HEK293 (cell line): ENCODE measurements around the gene CNP.

ENCODE experiments used
- CTCF ChIA-PET: fragments of 350-600 bp; formaldehyde crosslinking; extraction: SDS; loops from one replicate; lab custom pipeline; 2021; ENCODE audit warnings: antibody characterized with exemption; lab: Yijun Ruan, JAX
- POLR2A ChIA-PET: fragments of 300-600 bp; formaldehyde crosslinking; extraction: SDS; loops from one replicate; lab custom pipeline; 2020; ENCODE audit warnings: antibody characterized with exemption, inconsistent platforms; lab: Yijun Ruan, JAX
- H3K27ac ChIP-seq: fragments of 200-500 bp; sonication (Bioruptor generic); 2 replicates; pipeline ENCODE4 v1.5.1; 2014; ENCODE audit warnings: low read depth, low read length, control low read depth, inconsistent platforms; ENCODE audit errors: extremely low read depth
- H3K36me3 ChIP-seq, 2 experiments: fragments of 200-500 bp in 1 of 2; sonication (Bioruptor generic) in 1 of 2; 1 replicate in 1 of 2; 2 replicates in 1 of 2; pipeline ENCODE4 v1.5.1; 2014 to 2017; ENCODE audit warnings: inconsistent platforms in 2 of 2, low read length in 2 of 2; ENCODE audit not compliant: control insufficient read depth in 2 of 2, insufficient read depth in 1 of 2
- H3K4me1 ChIP-seq: fragments of 200-500 bp; sonication (Bioruptor generic); 2 replicates; pipeline ENCODE4 v1.5.1; 2014; ENCODE audit warnings: mild to moderate bottlenecking, low read length, inconsistent platforms; ENCODE audit not compliant: control insufficient read depth, insufficient read depth
- H3K4me3 ChIP-seq: 2 replicates; pipeline ENCODE4 v1.5.1; 2011; ENCODE audit warnings: low read depth, mild to moderate bottlenecking, control low read depth, low read length, moderate library complexity
- H3K9me3 ChIP-seq: fragments of 200-500 bp; sonication (Bioruptor generic); 2 replicates; pipeline ENCODE4 v1.5.1; 2014; ENCODE audit warnings: low read depth, low read length, inconsistent platforms; ENCODE audit not compliant: control insufficient read depth, insufficient read depth
- HOXC10 ChIP-seq: sonication (generic); formaldehyde crosslinking; IDR thresholded peaks from 2 replicates; pipeline ENCODE4 v1.8.1; 2023; ENCODE audit warnings: mild to moderate bottlenecking, missing genetic modification reagents
- OVOL3 ChIP-seq: fragments of 450-650 bp; formaldehyde crosslinking; IDR thresholded peaks from 2 replicates; pipeline ENCODE4 v1.5.1; 2016; ENCODE audit warnings: missing biosample characterization, missing genetic modification characterization
- YY1 ChIP-seq: fragments of 450-650 bp; formaldehyde crosslinking; IDR thresholded peaks from 2 replicates; pipeline ENCODE4 v1.5.1; 2018; ENCODE audit warnings: missing biosample characterization, missing genetic modification characterization
- ZNF10 ChIP-seq: fragments of 450-650 bp; formaldehyde crosslinking; IDR thresholded peaks from 2 replicates; pipeline ENCODE4 v1.5.1; 2017; ENCODE audit warnings: missing biosample characterization, missing genetic modification characterization
- ZNF112 ChIP-seq: fragments of 450-650 bp; formaldehyde crosslinking; IDR thresholded peaks from 2 replicates; pipeline ENCODE4 v1.5.0; 2017; ENCODE audit warnings: missing biosample characterization, missing genetic modification characterization
- ZNF114 ChIP-seq: fragments of 450-650 bp; formaldehyde crosslinking; IDR thresholded peaks from 2 replicates; pipeline ENCODE4 v1.5.0; 2017; ENCODE audit warnings: missing biosample characterization, missing genetic modification characterization
- ZNF133 ChIP-seq: fragments of 450-650 bp; formaldehyde crosslinking; IDR thresholded peaks from 2 replicates; pipeline ENCODE4 v1.5.1; 2016; ENCODE audit warnings: missing biosample characterization, missing genetic modification characterization
- ZNF335 ChIP-seq: fragments of 450-650 bp; formaldehyde crosslinking; conservative IDR thresholded peaks from 2 replicates; pipeline ENCODE4 v1.5.1; 2016; ENCODE audit warnings: missing biosample characterization, missing genetic modification characterization
- ZNF350 ChIP-seq: fragments of 450-650 bp; formaldehyde crosslinking; IDR thresholded peaks from 2 replicates; pipeline ENCODE4 v1.5.0; 2017; ENCODE audit warnings: missing biosample characterization, mild to moderate bottlenecking, missing genetic modification characterization
- ZNF501 ChIP-seq: fragments of 450-650 bp; formaldehyde crosslinking; IDR thresholded peaks from 2 replicates; pipeline ENCODE4 v1.5.1; 2016; ENCODE audit warnings: missing biosample characterization, missing genetic modification characterization
- ZNF510 ChIP-seq: fragments of 450-650 bp; formaldehyde crosslinking; IDR thresholded peaks from 2 replicates; pipeline ENCODE4 v1.5.1; 2018; ENCODE audit warnings: mild to moderate bottlenecking, missing genetic modification characterization, missing biosample characterization; ENCODE audit not compliant: insufficient replicate concordance
- ZNF521 ChIP-seq: fragments of 450-650 bp; formaldehyde crosslinking; IDR thresholded peaks from 2 replicates; pipeline ENCODE4 v1.5.1; 2017; ENCODE audit warnings: missing biosample characterization, mild to moderate bottlenecking, missing genetic modification characterization
- ZNF549 ChIP-seq: fragments of 450-650 bp; IDR thresholded peaks from 2 replicates; pipeline ENCODE4 v1.5.1; 2018; ENCODE audit warnings: missing biosample characterization, missing genetic modification characterization, mild to moderate bottlenecking, inconsistent platforms, moderate library complexity
- ZNF560 ChIP-seq: fragments of 450-650 bp; formaldehyde crosslinking; IDR thresholded peaks from 2 replicates; pipeline ENCODE4 v1.5.1; 2017; ENCODE audit warnings: missing biosample characterization, missing genetic modification characterization, borderline replicate concordance
- ZNF571 ChIP-seq: fragments of 450-650 bp; formaldehyde crosslinking; IDR thresholded peaks from 2 replicates; pipeline ENCODE4 v1.5.0; 2017; ENCODE audit warnings: missing biosample characterization, missing genetic modification characterization
- ZXDB ChIP-seq: fragments of 450-650 bp; formaldehyde crosslinking; IDR thresholded peaks from 2 replicates; pipeline ENCODE4 v1.5.1; 2016; ENCODE audit warnings: missing biosample characterization, missing genetic modification characterization
- TF ChIP-seq, protein P1 (sequence below): fragments of 450-650 bp; formaldehyde crosslinking; IDR thresholded peaks from 2 replicates; pipeline ENCODE4 v1.5.1; 2016; ENCODE audit warnings: missing biosample characterization, missing genetic modification characterization
- TF ChIP-seq, protein P2 (sequence below): fragments of 450-650 bp; formaldehyde crosslinking; IDR thresholded peaks from 2 replicates; pipeline ENCODE4 v1.5.1; 2016; ENCODE audit warnings: missing biosample characterization, missing genetic modification characterization
- TF ChIP-seq, protein P3 (sequence below): fragments of 450-650 bp; formaldehyde crosslinking; optimal IDR thresholded peaks from 2 replicates; pipeline ENCODE3; 2016; ENCODE audit warnings: missing biosample characterization, mild to moderate bottlenecking, missing genetic modification characterization
- TF ChIP-seq, protein P4 (sequence below): fragments of 450-650 bp; formaldehyde crosslinking; IDR thresholded peaks from 2 replicates; pipeline ENCODE4 v1.5.1; 2016; ENCODE audit warnings: missing biosample characterization, missing genetic modification characterization
- TF ChIP-seq, protein P5 (sequence below): fragments of 450-650 bp; formaldehyde crosslinking; IDR thresholded peaks from 2 replicates; pipeline ENCODE4 v1.5.1; 2016; ENCODE audit warnings: missing biosample characterization, missing genetic modification characterization, borderline replicate concordance
- TF ChIP-seq, protein P6 (sequence below): fragments of 450-650 bp; formaldehyde crosslinking; IDR thresholded peaks from 2 replicates; pipeline ENCODE4 v1.5.1; 2017; ENCODE audit warnings: missing biosample characterization, mild to moderate bottlenecking, missing genetic modification characterization, moderate library complexity

Gene CNP

DNA sequence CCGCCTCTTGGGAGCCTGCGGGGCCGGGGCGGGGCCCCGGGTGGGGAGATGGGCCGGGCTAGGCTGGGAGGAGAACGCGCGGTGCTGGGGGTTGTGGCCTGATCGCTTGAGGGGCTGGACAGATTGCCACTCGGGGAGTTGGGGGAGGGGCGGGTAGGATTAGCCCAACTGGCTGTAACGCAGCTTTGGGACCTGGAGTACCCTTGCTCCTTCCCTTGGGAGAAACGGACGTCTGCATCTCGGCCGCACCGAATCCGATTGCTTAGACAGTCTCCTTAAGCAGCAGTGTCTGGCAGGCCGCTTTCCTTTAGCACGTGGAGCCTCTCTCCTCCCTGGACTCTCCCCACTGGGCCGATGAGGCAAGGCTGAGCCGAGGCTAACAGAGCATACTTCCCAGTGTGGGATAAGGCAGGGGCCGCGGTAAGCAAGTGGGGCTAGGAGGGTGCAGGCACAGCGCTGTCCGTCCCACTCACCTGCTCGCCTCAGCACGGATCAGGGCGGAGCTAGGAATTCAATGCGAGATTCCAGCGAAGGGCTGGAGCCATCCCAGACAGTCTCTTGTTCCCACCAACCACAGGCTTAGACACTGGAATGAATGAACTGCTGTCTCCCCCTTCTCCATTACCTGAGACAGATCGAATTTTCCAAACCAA lies 47.3 kb upstream of the CNP start:
- Histone ChIP-seq H3K4me3 (peak overlapping the region; percentile 48), H3K4me1 (peaks cover 21% of the 10 kb centered on the region), H3K36me3 (peaks cover 0 to 4% of the 10 kb centered on the region in 2 experiments; a peak in 2 of 3 replicates), H3K9me3 (no peaks in the 10 kb centered on the region), H3K27ac (peak overlapping the region; percentile 91)
- POLR2A ChIA-PET: interaction anchor here (0.7 to 4.2 kb wide), 28 partner anchors 9 to 504 kb away, joined by 3 to 73 read pairs (median 5); partner anchors contain the start of genes CAVIN1, CNP, DNAJC7 and EIF1
- CTCF ChIA-PET: interaction anchor here (0.7 to 3.7 kb wide), 5 partner anchors 10 to 107 kb away, joined by 3 to 18 read pairs (median 6); partner anchors contain the start of genes DNAJC7, ODAD4 and P3H4
- TF ChIP-seq ZNF571 (tag by site-specific recombination) (no peak), ZNF501 (tag by site-specific recombination) (peak; percentile 27; the same call in 1 of the 2 replicates), ZNF549 (tag by site-specific recombination) (no peak), ZNF560 (no peak), ZNF521 (tag by site-specific recombination) (no peak), ZNF133 (tag by site-specific recombination) (no peak), ZNF510 (no peak), HOXC10 (CRISPR knock-in tag) (no peak), ZNF350 (no peak), ZNF10 (tag by site-specific recombination) (peak; percentile 45; the same call in 1 of the 2 replicates), ZNF114 (tag by site-specific recombination) (no peak), ZNF112 (tag by site-specific recombination) (no peak), YY1 (no peak), OVOL3 (tag by site-specific recombination) (no peak), ZNF335 (tag by site-specific recombination) (peak; percentile 28; the same call in 1 of the 2 replicates), ZXDB (tag by site-specific recombination) (no peak)
- TF ChIP-seq, protein P1, sequence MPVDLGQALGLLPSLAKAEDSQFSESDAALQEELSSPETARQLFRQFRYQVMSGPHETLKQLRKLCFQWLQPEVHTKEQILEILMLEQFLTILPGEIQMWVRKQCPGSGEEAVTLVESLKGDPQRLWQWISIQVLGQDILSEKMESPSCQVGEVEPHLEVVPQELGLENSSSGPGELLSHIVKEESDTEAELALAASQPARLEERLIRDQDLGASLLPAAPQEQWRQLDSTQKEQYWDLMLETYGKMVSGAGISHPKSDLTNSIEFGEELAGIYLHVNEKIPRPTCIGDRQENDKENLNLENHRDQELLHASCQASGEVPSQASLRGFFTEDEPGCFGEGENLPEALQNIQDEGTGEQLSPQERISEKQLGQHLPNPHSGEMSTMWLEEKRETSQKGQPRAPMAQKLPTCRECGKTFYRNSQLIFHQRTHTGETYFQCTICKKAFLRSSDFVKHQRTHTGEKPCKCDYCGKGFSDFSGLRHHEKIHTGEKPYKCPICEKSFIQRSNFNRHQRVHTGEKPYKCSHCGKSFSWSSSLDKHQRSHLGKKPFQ (tag by site-specific recombination): peak; percentile 54
- TF ChIP-seq, protein P2, sequence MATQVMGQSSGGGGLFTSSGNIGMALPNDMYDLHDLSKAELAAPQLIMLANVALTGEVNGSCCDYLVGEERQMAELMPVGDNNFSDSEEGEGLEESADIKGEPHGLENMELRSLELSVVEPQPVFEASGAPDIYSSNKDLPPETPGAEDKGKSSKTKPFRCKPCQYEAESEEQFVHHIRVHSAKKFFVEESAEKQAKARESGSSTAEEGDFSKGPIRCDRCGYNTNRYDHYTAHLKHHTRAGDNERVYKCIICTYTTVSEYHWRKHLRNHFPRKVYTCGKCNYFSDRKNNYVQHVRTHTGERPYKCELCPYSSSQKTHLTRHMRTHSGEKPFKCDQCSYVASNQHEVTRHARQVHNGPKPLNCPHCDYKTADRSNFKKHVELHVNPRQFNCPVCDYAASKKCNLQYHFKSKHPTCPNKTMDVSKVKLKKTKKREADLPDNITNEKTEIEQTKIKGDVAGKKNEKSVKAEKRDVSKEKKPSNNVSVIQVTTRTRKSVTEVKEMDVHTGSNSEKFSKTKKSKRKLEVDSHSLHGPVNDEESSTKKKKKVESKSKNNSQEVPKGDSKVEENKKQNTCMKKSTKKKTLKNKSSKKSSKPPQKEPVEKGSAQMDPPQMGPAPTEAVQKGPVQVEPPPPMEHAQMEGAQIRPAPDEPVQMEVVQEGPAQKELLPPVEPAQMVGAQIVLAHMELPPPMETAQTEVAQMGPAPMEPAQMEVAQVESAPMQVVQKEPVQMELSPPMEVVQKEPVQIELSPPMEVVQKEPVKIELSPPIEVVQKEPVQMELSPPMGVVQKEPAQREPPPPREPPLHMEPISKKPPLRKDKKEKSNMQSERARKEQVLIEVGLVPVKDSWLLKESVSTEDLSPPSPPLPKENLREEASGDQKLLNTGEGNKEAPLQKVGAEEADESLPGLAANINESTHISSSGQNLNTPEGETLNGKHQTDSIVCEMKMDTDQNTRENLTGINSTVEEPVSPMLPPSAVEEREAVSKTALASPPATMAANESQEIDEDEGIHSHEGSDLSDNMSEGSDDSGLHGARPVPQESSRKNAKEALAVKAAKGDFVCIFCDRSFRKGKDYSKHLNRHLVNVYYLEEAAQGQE (tag by site-specific recombination): peak; percentile 37; the same call in 1 of the 2 replicates
- TF ChIP-seq, protein P3, sequence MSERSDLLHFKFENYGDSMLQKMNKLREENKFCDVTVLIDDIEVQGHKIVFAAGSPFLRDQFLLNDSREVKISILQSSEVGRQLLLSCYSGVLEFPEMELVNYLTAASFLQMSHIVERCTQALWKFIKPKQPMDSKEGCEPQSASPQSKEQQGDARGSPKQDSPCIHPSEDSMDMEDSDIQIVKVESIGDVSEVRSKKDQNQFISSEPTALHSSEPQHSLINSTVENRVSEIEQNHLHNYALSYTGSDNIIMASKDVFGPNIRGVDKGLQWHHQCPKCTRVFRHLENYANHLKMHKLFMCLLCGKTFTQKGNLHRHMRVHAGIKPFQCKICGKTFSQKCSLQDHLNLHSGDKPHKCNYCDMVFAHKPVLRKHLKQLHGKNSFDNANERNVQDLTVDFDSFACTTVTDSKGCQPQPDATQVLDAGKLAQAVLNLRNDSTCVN (tag by site-specific recombination): no peak
- TF ChIP-seq, protein P4, sequence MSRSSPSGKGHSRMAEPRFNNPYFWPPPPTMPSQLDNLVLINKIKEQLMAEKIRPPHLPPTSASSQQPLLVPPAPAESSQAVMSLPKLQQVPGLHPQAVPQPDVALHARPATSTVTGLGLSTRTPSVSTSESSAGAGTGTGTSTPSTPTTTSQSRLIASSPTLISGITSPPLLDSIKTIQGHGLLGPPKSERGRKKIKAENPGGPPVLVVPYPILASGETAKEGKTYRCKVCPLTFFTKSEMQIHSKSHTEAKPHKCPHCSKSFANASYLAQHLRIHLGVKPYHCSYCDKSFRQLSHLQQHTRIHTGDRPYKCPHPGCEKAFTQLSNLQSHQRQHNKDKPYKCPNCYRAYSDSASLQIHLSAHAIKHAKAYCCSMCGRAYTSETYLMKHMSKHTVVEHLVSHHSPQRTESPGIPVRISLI (tag by site-specific recombination): no peak
- TF ChIP-seq, protein P5, sequence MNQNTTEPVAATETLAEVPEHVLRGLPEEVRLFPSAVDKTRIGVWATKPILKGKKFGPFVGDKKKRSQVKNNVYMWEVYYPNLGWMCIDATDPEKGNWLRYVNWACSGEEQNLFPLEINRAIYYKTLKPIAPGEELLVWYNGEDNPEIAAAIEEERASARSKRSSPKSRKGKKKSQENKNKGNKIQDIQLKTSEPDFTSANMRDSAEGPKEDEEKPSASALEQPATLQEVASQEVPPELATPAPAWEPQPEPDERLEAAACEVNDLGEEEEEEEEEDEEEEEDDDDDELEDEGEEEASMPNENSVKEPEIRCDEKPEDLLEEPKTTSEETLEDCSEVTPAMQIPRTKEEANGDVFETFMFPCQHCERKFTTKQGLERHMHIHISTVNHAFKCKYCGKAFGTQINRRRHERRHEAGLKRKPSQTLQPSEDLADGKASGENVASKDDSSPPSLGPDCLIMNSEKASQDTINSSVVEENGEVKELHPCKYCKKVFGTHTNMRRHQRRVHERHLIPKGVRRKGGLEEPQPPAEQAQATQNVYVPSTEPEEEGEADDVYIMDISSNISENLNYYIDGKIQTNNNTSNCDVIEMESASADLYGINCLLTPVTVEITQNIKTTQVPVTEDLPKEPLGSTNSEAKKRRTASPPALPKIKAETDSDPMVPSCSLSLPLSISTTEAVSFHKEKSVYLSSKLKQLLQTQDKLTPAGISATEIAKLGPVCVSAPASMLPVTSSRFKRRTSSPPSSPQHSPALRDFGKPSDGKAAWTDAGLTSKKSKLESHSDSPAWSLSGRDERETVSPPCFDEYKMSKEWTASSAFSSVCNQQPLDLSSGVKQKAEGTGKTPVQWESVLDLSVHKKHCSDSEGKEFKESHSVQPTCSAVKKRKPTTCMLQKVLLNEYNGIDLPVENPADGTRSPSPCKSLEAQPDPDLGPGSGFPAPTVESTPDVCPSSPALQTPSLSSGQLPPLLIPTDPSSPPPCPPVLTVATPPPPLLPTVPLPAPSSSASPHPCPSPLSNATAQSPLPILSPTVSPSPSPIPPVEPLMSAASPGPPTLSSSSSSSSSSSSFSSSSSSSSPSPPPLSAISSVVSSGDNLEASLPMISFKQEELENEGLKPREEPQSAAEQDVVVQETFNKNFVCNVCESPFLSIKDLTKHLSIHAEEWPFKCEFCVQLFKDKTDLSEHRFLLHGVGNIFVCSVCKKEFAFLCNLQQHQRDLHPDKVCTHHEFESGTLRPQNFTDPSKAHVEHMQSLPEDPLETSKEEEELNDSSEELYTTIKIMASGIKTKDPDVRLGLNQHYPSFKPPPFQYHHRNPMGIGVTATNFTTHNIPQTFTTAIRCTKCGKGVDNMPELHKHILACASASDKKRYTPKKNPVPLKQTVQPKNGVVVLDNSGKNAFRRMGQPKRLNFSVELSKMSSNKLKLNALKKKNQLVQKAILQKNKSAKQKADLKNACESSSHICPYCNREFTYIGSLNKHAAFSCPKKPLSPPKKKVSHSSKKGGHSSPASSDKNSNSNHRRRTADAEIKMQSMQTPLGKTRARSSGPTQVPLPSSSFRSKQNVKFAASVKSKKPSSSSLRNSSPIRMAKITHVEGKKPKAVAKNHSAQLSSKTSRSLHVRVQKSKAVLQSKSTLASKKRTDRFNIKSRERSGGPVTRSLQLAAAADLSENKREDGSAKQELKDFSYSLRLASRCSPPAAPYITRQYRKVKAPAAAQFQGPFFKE (tag by site-specific recombination): no peak
- TF ChIP-seq, protein P6, sequence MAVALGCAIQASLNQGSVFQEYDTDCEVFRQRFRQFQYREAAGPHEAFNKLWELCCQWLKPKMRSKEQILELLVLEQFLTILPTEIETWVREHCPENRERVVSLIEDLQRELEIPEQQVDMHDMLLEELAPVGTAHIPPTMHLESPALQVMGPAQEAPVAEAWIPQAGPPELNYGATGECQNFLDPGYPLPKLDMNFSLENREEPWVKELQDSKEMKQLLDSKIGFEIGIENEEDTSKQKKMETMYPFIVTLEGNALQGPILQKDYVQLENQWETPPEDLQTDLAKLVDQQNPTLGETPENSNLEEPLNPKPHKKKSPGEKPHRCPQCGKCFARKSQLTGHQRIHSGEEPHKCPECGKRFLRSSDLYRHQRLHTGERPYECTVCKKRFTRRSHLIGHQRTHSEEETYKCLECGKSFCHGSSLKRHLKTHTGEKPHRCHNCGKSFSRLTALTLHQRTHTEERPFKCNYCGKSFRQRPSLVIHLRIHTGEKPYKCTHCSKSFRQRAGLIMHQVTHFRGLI: peak; percentile 40; the same call in 1 of the 2 replicates
